HepG2 (cell line): Measurements from ENCODE around the gene SIGMAR1. TPM values are rescaled to one million over a fixed set of nuclear protein-coding genes. Genes with fewer than 3 reads are reported as not detected.

ENCODE experiments used
- ATAC-seq: fragments of 200-7000 bp; cut with Tn5 transposase; 3 replicates; pipeline ENCODE4 v1.9.1; 2020; ENCODE audit warnings: mild to moderate bottlenecking, moderate library complexity
- BruUV-seq: library from RNA; stranded (reverse); fragments of 400-500 nt; replicated peaks from 2 replicates; lab custom pipeline; 2021; lab: Mats Ljungman, UMichigan
- CTCF ChIA-PET: fragments of 300-600 bp; formaldehyde crosslinking; extraction: SDS; loops from one replicate; lab custom pipeline; 2021; ENCODE audit warnings: low total read pairs, inconsistent platforms, low intra/inter-chr PET ratio; lab: Yijun Ruan, JAX
- POLR2A ChIA-PET: fragments of 350-600 bp; sonication (Branson Sonifier 250); formaldehyde crosslinking; loops from one replicate; lab custom pipeline; 2020; ENCODE audit warnings: antibody characterized with exemption, inconsistent platforms; lab: Yijun Ruan, JAX
- DNase-seq: peaks from one replicate; pipeline ENCODE4 v3.0.0-alpha.2; 2015; ENCODE audit warnings: low spot score
- FAIRE-seq: peaks from 3 replicates; lab custom pipeline; 2011; peaks lifted over from hg19 to GRCh38; lab: Jason Lieb, UNC
- H2AFZ ChIP-seq: one replicate; pipeline ENCODE4 v1.6.1; 2011; ENCODE audit warnings: low read length, inconsistent platforms
- H3K27ac ChIP-seq: fragments of 300-600 bp; 3 replicates; pipeline ENCODE4 v1.8.0; 2011; ENCODE audit warnings: mixed run types, mild to moderate bottlenecking, mixed read lengths, low read length, inconsistent platforms; ENCODE audit not compliant: insufficient read depth; ENCODE audit errors: extremely low read length
- H3K27me3 ChIP-seq, 2 experiments: fragments of 200-600 bp in 1 of 2; 2 replicates in 1 of 2; 3 replicates in 1 of 2; pipeline versions ENCODE4 v1.6.0 to v1.8.0; 2011; ENCODE audit warnings: low read length in 2 of 2, mild to moderate bottlenecking in 2 of 2, moderate library complexity in 2 of 2, inconsistent platforms in 1 of 2; ENCODE audit not compliant: insufficient read depth in 2 of 2, control insufficient read depth in 1 of 2
- H3K36me3 ChIP-seq, 2 experiments: fragments of 200-600 bp in 1 of 2; replicated peaks in 1 of 2; 2 replicates in 1 of 2; 3 replicates in 1 of 2; pipeline versions ENCODE4 v1.5.1 to v1.8.0; 2011; ENCODE audit warnings: low read length in 2 of 2, inconsistent platforms in 1 of 2; ENCODE audit not compliant: insufficient read depth in 2 of 2, control insufficient read depth in 1 of 2
- H3K4me1 ChIP-seq: 2 replicates; pipeline ENCODE4 v1.5.1; 2012; ENCODE audit warnings: low read length, inconsistent platforms; ENCODE audit not compliant: insufficient read depth
- H3K4me2 ChIP-seq: 2 replicates; pipeline ENCODE4 v1.6.0; 2011; ENCODE audit warnings: low read depth, low read length, inconsistent platforms
- H3K4me3 ChIP-seq, 3 experiments: fragments of 200-600 bp in 1 of 3; sonication (generic), shearing (Covaris generic) in 1 of 3; replicated peaks in 1 of 3; 2 replicates each; pipeline ENCODE4 v1.5.1; 2011 to 2016; ENCODE audit warnings: low read length in 3 of 3, inconsistent platforms in 2 of 3, low read depth in 2 of 3, mild to moderate bottlenecking in 2 of 3, control low read depth in 1 of 3, mixed read lengths in 1 of 3; ENCODE audit not compliant: insufficient read depth in 1 of 3
- H3K79me2 ChIP-seq: one replicate; pipeline ENCODE4 v1.6.1; 2011; ENCODE audit warnings: low read length, inconsistent platforms; ENCODE audit not compliant: insufficient read depth
- H3K9ac ChIP-seq: 2 replicates; pipeline ENCODE4 v1.6.0; 2011; ENCODE audit warnings: mild to moderate bottlenecking, low read depth, low read length, inconsistent platforms; ENCODE audit not compliant: insufficient read depth
- H3K9me3 ChIP-seq: 2 replicates; pipeline ENCODE4 v1.5.1; 2012; ENCODE audit warnings: mild to moderate bottlenecking, low read length
- H4K20me1 ChIP-seq: 2 replicates; pipeline ENCODE4 v1.6.0; 2011; ENCODE audit warnings: inconsistent platforms, mild to moderate bottlenecking, low read length, moderate library complexity; ENCODE audit not compliant: insufficient read depth
- DZIP1 ChIP-seq: sonication (generic); formaldehyde crosslinking; IDR thresholded peaks from 2 replicates; pipeline ENCODE4 v1.5.0; 2020; ENCODE audit warnings: mild to moderate bottlenecking, missing genetic modification reagents
- REL ChIP-seq: sonication (generic); formaldehyde crosslinking; conservative IDR thresholded peaks from 2 replicates; pipeline ENCODE4 v1.8.0; 2022; ENCODE audit warnings: mild to moderate bottlenecking, missing genetic modification reagents, moderate library complexity
- ZNF121 ChIP-seq: sonication (generic); formaldehyde crosslinking; IDR thresholded peaks from 2 replicates; pipeline ENCODE4 v1.5.0; 2020; ENCODE audit warnings: mild to moderate bottlenecking, missing genetic modification reagents
- ZNF24 ChIP-seq: fragments of 450-650 bp; IDR thresholded peaks from 2 replicates; pipeline ENCODE4 v1.6.1; 2017; ENCODE audit warnings: antibody characterized with exemption, mild to moderate bottlenecking
- WGBS: methylation state at CpG from one replicate; pipeline ENCODE4 v1.1.6; 2017; ENCODE audit warnings: low lambda C conversion rate; 5-methylcytosine and 5-hydroxymethylcytosine counted together
- in situ Hi-C: cut with HindIII; loops from 2 replicates; pipeline ENCODE4 v1.10.0; 2017; ENCODE audit warnings: low pct_unique_long_range_greater_than_20kb; ENCODE audit not compliant: extremely low pct_ligation_motif_present
- intact Hi-C: fragments of 100-400 bp; cut with micrococcal nuclease; formaldehyde crosslinking; loops from one replicate; pipeline ENCODE4 v1.10.0; 2022; ENCODE audit not compliant: unreplicated experiment
- polyA plus RNA-seq, 8 experiments: library from polyadenylated mRNA; depleted of rRNA in 3 of 8; stranded (reverse) in 7 of 8; unstranded in 1 of 8; fragments of >200 nt; fragmentation: Illumina TruSeq in 4 of 8; extraction: Trizol in 4 of 8; gene quantifications; 2 replicates each; pipeline versions ENCODE4 v1.2.1 to v1.2.3, GENCODE V29; 2011 to 2016; ENCODE audit warnings: low read depth in 4 of 8, missing spikeins in 1 of 8, mixed read lengths in 1 of 8; ENCODE audit not compliant: insufficient read depth in 1 of 8
- total RNA-seq, 5 experiments: library from RNA; depleted of rRNA; stranded (reverse); fragments of >200 nt; fragmentation: Illumina TruSeq; extraction: Trizol; gene quantifications; 2 replicates each; pipeline ENCODE4 v1.2.3, GENCODE V29; 2016; ENCODE audit warnings: low read depth in 1 of 5
- TF ChIP-seq, protein P1 (sequence below): sonication (generic); formaldehyde crosslinking; IDR thresholded peaks from 2 replicates; pipeline ENCODE4 v1.5.1; 2020; ENCODE audit warnings: missing genetic modification reagents, mild to moderate bottlenecking, borderline replicate concordance

Gene SIGMAR1
- total and polyA plus RNA-seq, 2 of the 13 experiments (the other 11 are each of a cell fraction or from before 2014, with no cell fraction given): 38.9 to 60.8 TPM

GRCh38 chr9:34644766-34645314 lies 7.3 kb upstream of the SIGMAR1 start (continued):
- TF ChIP-seq DZIP1 (CRISPR knock-in tag): no peak
- TF ChIP-seq, protein P1, sequence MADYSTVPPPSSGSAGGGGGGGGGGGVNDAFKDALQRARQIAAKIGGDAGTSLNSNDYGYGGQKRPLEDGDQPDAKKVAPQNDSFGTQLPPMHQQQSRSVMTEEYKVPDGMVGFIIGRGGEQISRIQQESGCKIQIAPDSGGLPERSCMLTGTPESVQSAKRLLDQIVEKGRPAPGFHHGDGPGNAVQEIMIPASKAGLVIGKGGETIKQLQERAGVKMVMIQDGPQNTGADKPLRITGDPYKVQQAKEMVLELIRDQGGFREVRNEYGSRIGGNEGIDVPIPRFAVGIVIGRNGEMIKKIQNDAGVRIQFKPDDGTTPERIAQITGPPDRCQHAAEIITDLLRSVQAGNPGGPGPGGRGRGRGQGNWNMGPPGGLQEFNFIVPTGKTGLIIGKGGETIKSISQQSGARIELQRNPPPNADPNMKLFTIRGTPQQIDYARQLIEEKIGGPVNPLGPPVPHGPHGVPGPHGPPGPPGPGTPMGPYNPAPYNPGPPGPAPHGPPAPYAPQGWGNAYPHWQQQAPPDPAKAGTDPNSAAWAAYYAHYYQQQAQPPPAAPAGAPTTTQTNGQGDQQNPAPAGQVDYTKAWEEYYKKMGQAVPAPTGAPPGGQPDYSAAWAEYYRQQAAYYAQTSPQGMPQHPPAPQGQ (CRISPR knock-in tag): no peak
- TF ChIP-seq ZNF24: no peak

DNA sequence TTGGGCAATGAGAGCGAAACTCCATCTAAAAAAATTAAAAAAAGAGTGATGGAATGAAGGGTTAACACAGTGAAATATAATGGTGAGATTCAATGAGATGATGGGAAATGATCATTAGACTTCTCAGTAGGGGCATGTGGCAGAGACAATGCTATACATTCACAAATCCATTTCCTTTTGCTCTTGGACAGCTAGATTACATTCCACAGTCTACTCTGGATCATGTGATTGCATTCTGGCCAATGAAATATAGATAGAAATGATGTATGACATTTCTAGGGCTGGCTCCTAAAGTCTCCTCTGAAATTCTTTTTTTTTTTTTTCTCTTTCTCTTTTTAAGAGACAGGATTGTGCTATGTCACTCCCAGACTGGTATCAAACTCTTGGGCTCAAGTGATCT lies 5.1 kb upstream of the SIGMAR1 start:
- intact Hi-C loops: no loop called here
- in situ Hi-C loops: no loop called here
- Histone ChIP-seq H4K20me1 (no peaks in the 10 kb centered on the region), H3K27me3 (no peaks in the 10 kb centered on the region; a peak in 1 of 5 replicates), H2AFZ (no peak overlapping the region), H3K36me3 (no peaks in the 10 kb centered on the region), H3K79me2 (peaks cover 6% of the 10 kb centered on the region), H3K4me1 (peaks cover 69% of the 10 kb centered on the region), H3K9me3 (no peaks in the 10 kb centered on the region), H3K27ac (peak overlapping the region; percentile 50), H3K4me2 (no peak overlapping the region), H3K4me3 (no peak overlapping the region), H3K9ac (no peak overlapping the region)
- TF ChIP-seq REL (CRISPR knock-in tag): no peak
- no peak for TF ChIP-seq ZNF121 (CRISPR knock-in tag)
- POLR2A ChIA-PET: interaction anchor here (1.0 to 1.2 kb wide), 2 partner anchors 9 kb away, joined by 3 to 6 read pairs; partner anchors contain the start of gene IL11RA
- ATAC-seq (no peak), DNase-seq (no peak), FAIRE-seq (no peak)
- CTCF ChIA-PET: no interaction called here
- 100% methylated on average over 1 of the region's 1 CpG for WGBS
- no TSS peak for BruUV-seq
